HepG2 (cell line): ENCODE data around the gene SNRNP48. TPM values are rescaled to one million over a fixed set of nuclear protein-coding genes. Genes with fewer than 3 reads are reported as not detected.

Experiments used
- AHR ChIP-seq: IDR thresholded peaks from 2 replicates; pipeline ENCODE4 v1.6.1; 2018; ENCODE audit warnings: missing genetic modification reagents, missing compliant biosample characterization
- AKAP8 ChIP-seq: sonication (generic); formaldehyde crosslinking; IDR thresholded peaks from 2 replicates; pipeline ENCODE4 v1.5.1; 2020; ENCODE audit warnings: mild to moderate bottlenecking, missing genetic modification reagents
- ARHGAP35 ChIP-seq: sonication (generic); formaldehyde crosslinking; IDR thresholded peaks from 2 replicates; pipeline ENCODE4 v1.9.0; 2022; ENCODE audit warnings: mild to moderate bottlenecking, inconsistent platforms, moderate library complexity, missing genetic modification reagents, borderline replicate concordance
- CBFB ChIP-seq: sonication (generic); formaldehyde crosslinking; IDR thresholded peaks from 2 replicates; pipeline ENCODE4 v1.4.0; 2020; ENCODE audit warnings: missing genetic modification reagents
- EEA1 ChIP-seq: sonication (generic); formaldehyde crosslinking; IDR thresholded peaks from 2 replicates; pipeline ENCODE4 v1.5.1; 2020; ENCODE audit warnings: mild to moderate bottlenecking, missing genetic modification reagents, borderline replicate concordance
- EZH2 ChIP-seq: conservative IDR thresholded peaks from 2 replicates; pipeline ENCODE4 v1.6.1; 2012; ENCODE audit warnings: mild to moderate bottlenecking, low read depth, low read length, moderate library complexity
- FOXA3 ChIP-seq: IDR thresholded peaks from 2 replicates; pipeline ENCODE4 v1.6.1; 2016; ENCODE audit warnings: missing genetic modification reagents, missing compliant biosample characterization
- FOXP4 ChIP-seq: sonication (generic); formaldehyde crosslinking; IDR thresholded peaks from 2 replicates; pipeline ENCODE4 v1.4.0; 2020; ENCODE audit warnings: missing genetic modification reagents
- HNRNPL ChIP-seq: fragments of 200-400 bp; formaldehyde crosslinking; IDR thresholded peaks from 2 replicates; pipeline ENCODE4 v1.6.1; 2017; ENCODE audit warnings: mild to moderate bottlenecking, low read depth, low read length
- HOMEZ ChIP-seq: IDR thresholded peaks from 2 replicates; pipeline ENCODE4 v1.6.1; 2016; ENCODE audit warnings: low read depth
- KLF9 ChIP-seq: IDR thresholded peaks from 2 replicates; pipeline ENCODE4 v1.6.1; 2016; ENCODE audit warnings: low read depth
- MAFK ChIP-seq, 2 experiments: IDR thresholded peaks in 1 of 2; conservative IDR thresholded peaks in 1 of 2; 2 replicates each; pipeline ENCODE4 v1.6.1; 2011; ENCODE audit warnings: improper control_type of control experiment in 2 of 2, low read length in 2 of 2
- MXD3 ChIP-seq: IDR thresholded peaks from 2 replicates; pipeline ENCODE4 v1.6.1; 2016; ENCODE audit warnings: mild to moderate bottlenecking, missing biosample characterization, missing genetic modification reagents
- MXD4 ChIP-seq: IDR thresholded peaks from 2 replicates; pipeline ENCODE4 v1.6.1; 2016; ENCODE audit warnings: mild to moderate bottlenecking, missing biosample characterization, missing genetic modification reagents
- NRL ChIP-seq: sonication (generic); formaldehyde crosslinking; IDR thresholded peaks from 2 replicates; pipeline ENCODE4 v1.5.0; 2020; ENCODE audit warnings: missing genetic modification reagents, mild to moderate bottlenecking, moderate library complexity, borderline replicate concordance
- PAWR ChIP-seq: sonication (generic); formaldehyde crosslinking; IDR thresholded peaks from 2 replicates; pipeline ENCODE4 v1.4.0; 2020; ENCODE audit warnings: missing genetic modification reagents, mild to moderate bottlenecking, borderline replicate concordance
- SIX1 ChIP-seq: sonication (generic); formaldehyde crosslinking; IDR thresholded peaks from 2 replicates; pipeline ENCODE4 v1.4.0; 2020; ENCODE audit warnings: missing genetic modification reagents, borderline replicate concordance
- U2AF2 ChIP-seq: fragments of 200-400 bp; formaldehyde crosslinking; IDR thresholded peaks from 2 replicates; pipeline ENCODE4 v1.6.1; 2017; ENCODE audit warnings: low read depth, mild to moderate bottlenecking, low read length
- ZBTB25 ChIP-seq: IDR thresholded peaks from 2 replicates; pipeline ENCODE4 v1.6.1; 2018; ENCODE audit warnings: missing genetic modification reagents
- ZKSCAN1 ChIP-seq: fragments of 150-350 bp; IDR thresholded peaks from 2 replicates; pipeline ENCODE4 v1.6.1; 2014; ENCODE audit warnings: low read length
- ZNF264 ChIP-seq: sonication (generic); formaldehyde crosslinking; IDR thresholded peaks from 2 replicates; pipeline ENCODE4 v1.4.0; 2020; ENCODE audit warnings: missing genetic modification reagents
- ZNF296 ChIP-seq: sonication (generic); formaldehyde crosslinking; conservative IDR thresholded peaks from 2 replicates; pipeline ENCODE4 v1.5.0; 2020; ENCODE audit warnings: mild to moderate bottlenecking, missing genetic modification reagents
- ZNF333 ChIP-seq: sonication (generic); formaldehyde crosslinking; IDR thresholded peaks from 2 replicates; pipeline ENCODE4 v1.4.0; 2020; ENCODE audit warnings: mild to moderate bottlenecking, missing genetic modification reagents, borderline replicate concordance
- ZNF33A ChIP-seq: sonication (generic); formaldehyde crosslinking; IDR thresholded peaks from 2 replicates; pipeline ENCODE4 v1.5.1; 2020; ENCODE audit warnings: missing genetic modification reagents, mild to moderate bottlenecking, moderate library complexity, borderline replicate concordance
- ZNF382 ChIP-seq: sonication (generic); formaldehyde crosslinking; IDR thresholded peaks from 2 replicates; pipeline ENCODE4 v1.5.0; 2020; ENCODE audit warnings: missing genetic modification reagents, mild to moderate bottlenecking, borderline replicate concordance
- ZNF468 ChIP-seq: sonication (generic); formaldehyde crosslinking; IDR thresholded peaks from 2 replicates; pipeline ENCODE4 v1.8.0; 2022; ENCODE audit warnings: mild to moderate bottlenecking, moderate library complexity, missing genetic modification reagents
- polyA plus RNA-seq, 8 experiments: library from polyadenylated mRNA; depleted of rRNA in 3 of 8; stranded (reverse) in 7 of 8; unstranded in 1 of 8; fragments of >200 nt; fragmentation: Illumina TruSeq in 4 of 8; extraction: Trizol in 4 of 8; gene quantifications; 2 replicates each; pipeline versions ENCODE4 v1.2.1 to v1.2.3, GENCODE V29; 2011 to 2016; ENCODE audit warnings: low read depth in 4 of 8, missing spikeins in 1 of 8, mixed read lengths in 1 of 8; ENCODE audit not compliant: insufficient read depth in 1 of 8
- total RNA-seq, 5 experiments: library from RNA; depleted of rRNA; stranded (reverse); fragments of >200 nt; fragmentation: Illumina TruSeq; extraction: Trizol; gene quantifications; 2 replicates each; pipeline ENCODE4 v1.2.3, GENCODE V29; 2016; ENCODE audit warnings: low read depth in 1 of 5

Gene SNRNP48
- total and polyA plus RNA-seq, 2 of the 13 experiments (the other 11 are each of a cell fraction or from before 2014, with no cell fraction given): 17.5 to 47.5 TPM

- 0 out of 2 replicates have a peak, but pooled peaks have one; percentile 26 for TF ChIP-seq AHR (CRISPR knock-in tag)
- peak; percentile 69 for TF ChIP-seq FOXA3 (CRISPR knock-in tag)
- TF ChIP-seq HNRNPL: no peak
- TF ChIP-seq ARHGAP35: no peak
- no peak for TF ChIP-seq EZH2
- peak; percentile 94 for TF ChIP-seq FOXP4 (CRISPR knock-in tag)
- 0 out of 2 replicates have a peak, but pooled peaks have one; percentile 78 for TF ChIP-seq ZNF264 (CRISPR knock-in tag)
- no peak for TF ChIP-seq MAFK (conservative IDR thresholded peaks at IDR 0.05 in 1 of 2, IDR thresholded peaks at IDR 0.05 in 1 of 2; ENCODE audit: low read length in 2 of 2)
- no peak for TF ChIP-seq AKAP8
- no peak for TF ChIP-seq ZNF333 (CRISPR knock-in tag)
- no peak for TF ChIP-seq ZNF33A
- 0 out of 2 replicates have a peak, but pooled peaks have one; percentile 17 for TF ChIP-seq SIX1 (CRISPR knock-in tag)
- TF ChIP-seq ZNF296 (CRISPR knock-in tag): no peak
- TF ChIP-seq EEA1 (CRISPR knock-in tag): no peak
- no peak; the same call in 1 of the 2 replicates for TF ChIP-seq MXD3 (CRISPR knock-in tag)
- TF ChIP-seq U2AF2: no peak
- no peak for TF ChIP-seq PAWR
- TF ChIP-seq MXD4 (CRISPR knock-in tag): peak; percentile 79; the same call in 1 of the 2 replicates
- no peak; the same call in 1 of the 2 replicates for TF ChIP-seq ZBTB25
- TF ChIP-seq CBFB (CRISPR knock-in tag): 0 out of 2 replicates have a peak, but pooled peaks have one; percentile 48
- no peak for TF ChIP-seq ZKSCAN1
- no peak for TF ChIP-seq ZNF382
- no peak for TF ChIP-seq NRL (CRISPR knock-in tag)
- peak; percentile 44; the same call in 1 of the 2 replicates for TF ChIP-seq HOMEZ (CRISPR knock-in tag)
- no peak for TF ChIP-seq KLF9 (CRISPR knock-in tag)
- no peak for TF ChIP-seq ZNF468 (CRISPR knock-in tag)
These were observed 46.9 kb upstream of the SNRNP48 start (continued) for GRCh38 chr6:7542874-7543624.
